HEK293 (cell line): Measurements from ENCODE around the gene PCBP3.

ENCODE experiments used
- SALL2 ChIP-seq: fragments of 450-650 bp; formaldehyde crosslinking; IDR thresholded peaks from 2 replicates; pipeline ENCODE4 v1.5.0; 2017; ENCODE audit warnings: missing biosample characterization, mild to moderate bottlenecking, missing genetic modification characterization, borderline replicate concordance
- YY1 ChIP-seq: fragments of 450-650 bp; formaldehyde crosslinking; IDR thresholded peaks from 2 replicates; pipeline ENCODE4 v1.5.1; 2018; ENCODE audit warnings: missing biosample characterization, missing genetic modification characterization
- ZNF324 ChIP-seq: fragments of 450-650 bp; formaldehyde crosslinking; IDR thresholded peaks from 2 replicates; pipeline ENCODE4 v1.5.1; 2016; ENCODE audit warnings: missing biosample characterization, missing genetic modification characterization
- ZNF670 ChIP-seq: fragments of 450-650 bp; formaldehyde crosslinking; IDR thresholded peaks from 2 replicates; pipeline ENCODE4 v1.5.1; 2016; ENCODE audit warnings: missing biosample characterization, missing genetic modification characterization, low read depth
- TF ChIP-seq, protein P1 (sequence below): fragments of 450-650 bp; formaldehyde crosslinking; IDR thresholded peaks from 2 replicates; pipeline ENCODE4 v1.5.1; 2016; ENCODE audit warnings: missing biosample characterization, missing genetic modification characterization
- TF ChIP-seq, protein P2 (sequence below): fragments of 450-650 bp; formaldehyde crosslinking; IDR thresholded peaks from 2 replicates; pipeline ENCODE4 v1.5.1; 2016; ENCODE audit warnings: missing biosample characterization, missing genetic modification characterization

DNA sequence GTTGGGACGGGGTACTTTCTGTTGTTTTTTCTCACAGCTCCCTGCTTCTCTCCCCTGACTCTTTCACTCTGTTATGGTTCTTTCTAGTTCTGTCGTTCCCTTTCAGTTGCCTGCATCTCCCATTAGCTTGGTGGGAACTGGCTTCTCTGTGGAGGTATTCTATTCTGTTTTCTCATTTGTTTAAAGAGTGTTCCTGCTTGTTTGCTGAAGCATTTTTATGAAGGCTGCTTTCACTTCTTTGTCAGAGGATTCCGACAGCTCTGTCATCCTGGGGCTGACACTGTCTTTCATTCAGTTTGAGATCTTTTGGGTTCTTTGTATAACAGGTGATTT is 242.0 kb downstream of the PCBP3 start:
- TF ChIP-seq YY1 (tag by site-specific recombination) = no peak
- TF ChIP-seq, protein P1, sequence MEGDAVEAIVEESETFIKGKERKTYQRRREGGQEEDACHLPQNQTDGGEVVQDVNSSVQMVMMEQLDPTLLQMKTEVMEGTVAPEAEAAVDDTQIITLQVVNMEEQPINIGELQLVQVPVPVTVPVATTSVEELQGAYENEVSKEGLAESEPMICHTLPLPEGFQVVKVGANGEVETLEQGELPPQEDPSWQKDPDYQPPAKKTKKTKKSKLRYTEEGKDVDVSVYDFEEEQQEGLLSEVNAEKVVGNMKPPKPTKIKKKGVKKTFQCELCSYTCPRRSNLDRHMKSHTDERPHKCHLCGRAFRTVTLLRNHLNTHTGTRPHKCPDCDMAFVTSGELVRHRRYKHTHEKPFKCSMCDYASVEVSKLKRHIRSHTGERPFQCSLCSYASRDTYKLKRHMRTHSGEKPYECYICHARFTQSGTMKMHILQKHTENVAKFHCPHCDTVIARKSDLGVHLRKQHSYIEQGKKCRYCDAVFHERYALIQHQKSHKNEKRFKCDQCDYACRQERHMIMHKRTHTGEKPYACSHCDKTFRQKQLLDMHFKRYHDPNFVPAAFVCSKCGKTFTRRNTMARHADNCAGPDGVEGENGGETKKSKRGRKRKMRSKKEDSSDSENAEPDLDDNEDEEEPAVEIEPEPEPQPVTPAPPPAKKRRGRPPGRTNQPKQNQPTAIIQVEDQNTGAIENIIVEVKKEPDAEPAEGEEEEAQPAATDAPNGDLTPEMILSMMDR (tag by site-specific recombination) = no peak
- TF ChIP-seq, protein P2, sequence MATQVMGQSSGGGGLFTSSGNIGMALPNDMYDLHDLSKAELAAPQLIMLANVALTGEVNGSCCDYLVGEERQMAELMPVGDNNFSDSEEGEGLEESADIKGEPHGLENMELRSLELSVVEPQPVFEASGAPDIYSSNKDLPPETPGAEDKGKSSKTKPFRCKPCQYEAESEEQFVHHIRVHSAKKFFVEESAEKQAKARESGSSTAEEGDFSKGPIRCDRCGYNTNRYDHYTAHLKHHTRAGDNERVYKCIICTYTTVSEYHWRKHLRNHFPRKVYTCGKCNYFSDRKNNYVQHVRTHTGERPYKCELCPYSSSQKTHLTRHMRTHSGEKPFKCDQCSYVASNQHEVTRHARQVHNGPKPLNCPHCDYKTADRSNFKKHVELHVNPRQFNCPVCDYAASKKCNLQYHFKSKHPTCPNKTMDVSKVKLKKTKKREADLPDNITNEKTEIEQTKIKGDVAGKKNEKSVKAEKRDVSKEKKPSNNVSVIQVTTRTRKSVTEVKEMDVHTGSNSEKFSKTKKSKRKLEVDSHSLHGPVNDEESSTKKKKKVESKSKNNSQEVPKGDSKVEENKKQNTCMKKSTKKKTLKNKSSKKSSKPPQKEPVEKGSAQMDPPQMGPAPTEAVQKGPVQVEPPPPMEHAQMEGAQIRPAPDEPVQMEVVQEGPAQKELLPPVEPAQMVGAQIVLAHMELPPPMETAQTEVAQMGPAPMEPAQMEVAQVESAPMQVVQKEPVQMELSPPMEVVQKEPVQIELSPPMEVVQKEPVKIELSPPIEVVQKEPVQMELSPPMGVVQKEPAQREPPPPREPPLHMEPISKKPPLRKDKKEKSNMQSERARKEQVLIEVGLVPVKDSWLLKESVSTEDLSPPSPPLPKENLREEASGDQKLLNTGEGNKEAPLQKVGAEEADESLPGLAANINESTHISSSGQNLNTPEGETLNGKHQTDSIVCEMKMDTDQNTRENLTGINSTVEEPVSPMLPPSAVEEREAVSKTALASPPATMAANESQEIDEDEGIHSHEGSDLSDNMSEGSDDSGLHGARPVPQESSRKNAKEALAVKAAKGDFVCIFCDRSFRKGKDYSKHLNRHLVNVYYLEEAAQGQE (tag by site-specific recombination) = no peak
- TF ChIP-seq ZNF324 = no peak
- TF ChIP-seq ZNF670 = no peak
- TF ChIP-seq SALL2 (tag by site-specific recombination) = no peak
